ENCODE measurements around the gene NRIP3.
"Not testable (repeated sequence)": the region's sequence is repeated elsewhere in the genome, so short reads cannot be mapped to it uniquely, and the experiment has no call there.

Gene NRIP3

GRCh38 chr11:8971924-8972316 is 31.9 kb downstream of the NRIP3 start:
- DNase-seq (ENCODE audit: low spot score), result no peak

DNA sequence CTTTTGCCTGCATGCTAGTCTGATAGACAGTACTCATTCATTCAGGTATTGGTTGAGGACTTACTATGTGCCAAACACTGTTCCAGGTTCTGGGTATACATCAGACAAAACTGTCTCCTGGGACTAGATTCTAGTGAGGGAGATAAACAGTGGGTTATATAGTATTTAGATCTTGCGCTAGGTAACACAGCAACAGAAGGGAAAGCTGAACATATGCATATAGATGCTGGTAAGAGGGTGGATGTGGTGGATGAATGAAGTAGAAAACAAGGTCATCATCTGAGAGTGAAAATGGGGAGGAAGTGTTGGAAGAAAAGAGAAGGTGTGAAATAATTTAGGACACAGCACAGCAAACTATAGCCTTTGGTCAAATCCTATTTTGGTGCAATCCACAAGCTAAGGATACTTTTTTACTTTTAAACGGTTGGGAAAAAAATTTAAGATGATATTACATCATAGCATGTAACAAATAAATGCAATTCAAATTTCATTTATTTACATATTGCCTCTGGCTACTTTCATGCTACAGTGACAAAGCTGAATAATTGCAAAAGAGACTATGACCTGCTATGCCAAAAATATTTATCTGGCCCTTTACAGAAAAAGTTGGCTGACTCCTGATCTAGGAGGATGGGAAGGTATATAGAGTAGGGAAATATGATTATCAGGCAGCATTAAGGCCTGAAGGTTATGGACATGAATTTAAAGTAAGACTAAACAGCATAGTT is 32.4 kb downstream of the NRIP3 start:
- no peak for DNase-seq (ENCODE audit: low spot score)

GRCh38 chr11:8967184-8967583 is 36.6 kb downstream of the NRIP3 start:
- DNase-seq (ENCODE audit: low spot score), result no peak

GRCh38 chr11:8964324-8965320 is 39.2 kb downstream of the NRIP3 start, which contains the start of gene TMEM9B:
Gene TMEM9B (minus strand): TSS chr11:8964442. CDS start chr11:8964313, 129 bp downstream.
- DNase-seq (ENCODE audit: low spot score), result peak; percentile 73

GRCh38 chr11:8963569-8964323 is 40.1 kb downstream of the NRIP3 start:
- peak; percentile 72 for DNase-seq (ENCODE audit: low spot score)

DNA sequence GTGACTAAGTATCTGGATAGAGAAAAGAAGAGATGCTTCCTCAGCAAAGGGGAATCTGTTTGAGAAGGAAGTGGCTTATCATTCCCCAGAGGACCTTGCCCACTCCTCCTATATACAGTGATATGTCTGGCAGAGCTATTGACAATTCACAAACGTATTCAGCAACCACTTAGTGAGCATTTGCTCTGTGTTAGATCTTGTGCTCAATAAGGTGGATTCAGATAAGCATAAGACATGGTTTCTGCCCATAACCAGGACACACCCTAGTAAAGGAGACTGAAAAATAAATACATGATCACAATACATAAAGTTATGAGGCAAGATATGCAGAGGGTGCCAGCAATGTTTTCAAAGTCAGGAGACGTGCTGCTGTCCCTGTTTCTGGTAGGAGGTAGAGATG is 41.0 kb downstream of the NRIP3 start:
- DNase-seq (ENCODE audit: low spot score), result no peak

DNA sequence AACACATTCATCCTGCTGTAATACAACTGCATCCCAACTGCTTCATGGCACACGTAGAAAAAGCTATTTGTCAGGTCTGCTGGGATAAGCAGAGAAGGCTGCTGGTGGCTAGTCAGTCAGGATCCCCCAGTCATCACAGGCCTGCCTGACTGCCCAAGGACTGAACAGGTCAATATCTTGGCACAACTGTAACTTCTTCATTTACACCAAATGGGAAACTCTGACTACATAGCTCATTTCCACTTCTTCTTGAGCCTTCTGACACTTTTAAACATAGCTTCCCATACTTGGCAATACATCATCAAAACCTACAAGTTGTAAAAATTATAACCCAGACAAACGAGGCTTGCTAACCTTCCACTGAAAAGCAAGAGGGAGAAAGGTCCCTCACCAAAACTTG is 42.4 kb downstream of the NRIP3 start:
- no peak for DNase-seq (ENCODE audit: low spot score)

- DNase-seq (ENCODE audit: low spot score), result peak; percentile 49
These were observed 44.1 kb downstream of the NRIP3 start for GRCh38 chr11:8959546-8960166.

DNA sequence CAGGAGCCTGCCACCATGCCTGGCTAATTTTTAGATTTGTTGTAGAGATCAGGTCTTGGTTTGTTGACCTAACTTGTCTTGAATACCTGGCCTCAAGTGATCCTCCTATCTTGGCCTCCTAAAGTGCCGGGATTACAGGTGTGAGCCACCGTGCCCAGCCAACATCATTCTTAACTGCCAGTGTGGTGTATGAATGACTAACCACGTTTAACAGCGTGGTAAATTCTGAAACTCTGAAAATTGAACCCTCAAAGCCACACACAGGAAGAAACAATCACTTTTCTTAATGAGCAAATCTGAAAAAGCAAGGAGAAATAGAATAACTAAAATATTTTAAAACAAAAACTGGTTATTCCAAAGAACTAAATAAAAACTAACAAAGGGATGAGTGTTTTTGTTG is 46.9 kb downstream of the NRIP3 start:
- no peak for DNase-seq (ENCODE audit: low spot score)

- no peak for DNase-seq (ENCODE audit: low spot score)
These were observed 54.9 kb downstream of the NRIP3 start for GRCh38 chr11:8948886-8949285.

GRCh38 chr11:8947230-8947943 is 56.4 kb downstream of the NRIP3 start:
- no peak for DNase-seq (ENCODE audit: low spot score)

DNA sequence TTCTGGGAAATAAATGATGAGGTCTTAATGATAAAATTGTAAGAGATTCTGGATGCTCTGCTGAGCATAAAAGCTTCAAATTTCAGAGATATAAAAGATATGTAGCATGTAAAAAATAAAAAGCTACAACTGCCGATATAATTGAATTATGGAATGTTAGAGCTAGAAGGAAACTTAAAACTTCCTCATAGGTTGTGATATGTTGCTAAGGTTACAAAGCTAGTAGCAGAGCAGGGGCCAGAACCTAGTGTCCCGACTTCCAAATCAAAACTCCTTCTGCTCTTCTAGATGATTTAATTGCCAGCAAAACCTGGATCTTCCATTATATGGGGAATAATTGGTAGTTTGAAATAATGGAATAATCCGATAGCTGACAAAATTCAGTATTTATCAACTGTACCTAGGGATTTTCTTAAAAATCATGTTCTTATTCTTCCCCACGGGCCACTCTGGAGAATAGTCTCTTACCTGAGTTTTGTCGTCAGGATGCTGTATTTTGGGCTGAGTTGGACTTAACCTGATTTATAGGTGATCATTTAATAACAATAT is 61.2 kb downstream of the NRIP3 start, which contains the start of gene ASCL3:
Gene ASCL3 (minus strand): TSS at position 499 of the 549 bp plus-strand sequence. CDS start 4,855 bp downstream, outside the sequence.
- DNase-seq (ENCODE audit: low spot score), result no peak

- no peak for DNase-seq (ENCODE audit: low spot score)
These were observed 62.3 kb downstream of the NRIP3 start for GRCh38 chr11:8941341-8942103.

- no peak for DNase-seq (ENCODE audit: low spot score)
These were observed 66.1 kb downstream of the NRIP3 start for GRCh38 chr11:8937659-8938058.

GRCh38 chr11:8937159-8937558 is 66.6 kb downstream of the NRIP3 start:
- no peak for DNase-seq (ENCODE audit: low spot score)

- not testable (repeated sequence) for DNase-seq (ENCODE audit: low spot score)
These were observed 68.0 kb downstream of the NRIP3 start for GRCh38 chr11:8935789-8936188.

DNA sequence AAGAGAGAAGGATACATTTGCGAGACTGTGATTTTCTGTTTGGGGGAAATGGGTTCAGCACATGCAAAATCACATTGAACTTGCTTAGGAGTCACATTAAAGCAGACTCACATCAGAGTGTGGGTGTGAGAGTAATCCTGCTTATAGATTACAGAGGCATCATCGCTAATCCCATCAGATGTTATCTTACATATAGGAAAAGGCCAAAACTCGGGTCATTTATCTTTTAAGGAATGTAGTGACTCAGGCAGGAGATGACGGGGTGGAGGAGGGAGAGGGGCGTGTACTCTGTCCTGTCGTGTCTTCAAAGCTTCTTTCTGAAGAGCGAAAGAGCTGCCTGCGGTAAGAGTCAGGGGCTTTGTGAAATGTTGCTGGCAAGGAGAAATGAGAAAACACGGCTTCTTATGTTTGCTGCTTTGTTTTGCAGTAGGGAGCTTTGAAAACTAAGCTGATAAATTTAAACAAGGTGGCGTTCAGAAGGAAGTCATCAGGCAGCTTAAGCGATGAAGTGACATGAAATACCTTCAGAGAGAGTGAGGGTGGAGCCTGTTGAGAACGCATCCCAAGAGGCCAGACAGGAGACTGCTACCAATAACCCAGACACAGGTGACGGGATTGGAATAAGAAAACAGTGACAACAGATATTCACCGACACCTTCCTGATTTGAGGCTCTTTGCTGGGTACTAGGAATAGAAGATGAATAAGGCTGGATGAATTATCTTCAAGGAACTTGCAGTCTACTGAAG is 68.9 kb downstream of the NRIP3 start:
- DNase-seq (ENCODE audit: low spot score), result no peak

DNA sequence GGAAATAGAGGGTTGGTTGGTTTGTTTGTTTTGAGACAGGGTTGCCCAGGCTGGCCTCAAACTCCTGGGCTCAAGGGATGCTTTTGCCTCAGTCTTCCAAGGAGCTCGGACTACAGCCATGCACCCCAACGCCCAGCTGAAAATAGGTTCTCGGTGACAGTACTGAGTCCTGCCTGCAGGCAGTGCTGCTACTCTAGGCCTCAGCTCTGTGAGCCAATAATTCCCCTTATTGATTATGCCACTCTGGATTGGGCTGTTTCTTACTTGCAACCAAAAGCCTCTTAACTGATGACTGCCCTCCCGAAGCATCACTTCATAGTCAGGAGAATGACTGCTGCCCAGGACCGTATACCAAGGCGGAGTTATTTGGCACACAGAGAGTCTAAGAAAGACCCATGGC is 69.9 kb downstream of the NRIP3 start:
- DNase-seq (ENCODE audit: low spot score), result no peak

DNA sequence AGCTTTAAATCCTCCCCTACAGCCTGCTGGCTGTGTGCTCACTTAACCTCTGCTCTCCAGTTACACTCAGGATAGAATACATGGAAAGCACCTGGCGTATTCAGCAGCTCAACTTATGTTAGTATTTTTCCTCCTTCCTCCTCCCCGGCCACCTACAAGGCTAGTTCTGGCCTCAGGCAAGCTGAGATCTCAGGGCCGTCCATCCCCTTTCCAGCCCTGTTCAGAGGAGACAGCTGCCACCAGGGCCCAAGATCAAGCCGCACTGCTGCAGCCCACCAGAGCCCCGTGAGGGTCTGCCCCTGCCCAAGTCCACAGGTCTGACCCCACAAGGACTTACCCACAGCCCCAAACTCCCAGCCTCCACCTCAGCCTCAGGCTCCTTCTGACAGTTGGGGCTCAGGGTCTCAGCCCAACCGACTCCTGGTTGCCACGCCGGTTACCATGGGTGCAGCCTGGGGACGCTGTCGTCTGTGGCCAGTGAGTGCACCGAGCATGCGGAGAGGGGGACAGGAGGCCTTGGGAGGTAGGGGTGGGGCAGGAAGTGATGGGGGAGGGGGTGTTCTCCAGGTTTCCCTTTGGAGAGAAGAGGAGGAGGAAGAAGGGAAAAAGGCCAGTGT is 71.1 kb downstream of the NRIP3 start, which contains the start of gene C11orf16:
Gene C11orf16 (minus strand): TSS at position 384 of the 617 bp plus-strand sequence. CDS start 639 bp downstream, outside the sequence.
- no peak for DNase-seq (ENCODE audit: low spot score)
